SJSA1 (cell line): Measurements from ENCODE around the gene RACK1. TPM values are rescaled to one million over a fixed set of nuclear protein-coding genes. Genes with fewer than 3 reads are reported as not detected.

Source experiments
- DNase-seq, 2 experiments: peaks; one replicate each; pipeline ENCODE4 v3.0.0-alpha.2; 2015 to 2020; ENCODE audit warnings: low spot score in 2 of 2, low read depth in 1 of 2
- H3K27ac ChIP-seq: fragments of 250-450 bp; sonication (Bioruptor Pico); 2 replicates; pipeline ENCODE4 v1.5.1; 2020; ENCODE audit warnings: mild to moderate bottlenecking, moderate library complexity
- H3K27me3 ChIP-seq: fragments of 250-450 bp; sonication (Bioruptor Pico); replicated peaks from 2 replicates; pipeline ENCODE4 v1.5.1; 2020; ENCODE audit warnings: mild to moderate bottlenecking, moderate library complexity
- H3K36me3 ChIP-seq: fragments of 250-450 bp; sonication (Bioruptor Pico); 2 replicates; pipeline ENCODE4 v1.5.1; 2020; ENCODE audit warnings: mild to moderate bottlenecking
- H3K4me1 ChIP-seq: fragments of 250-450 bp; sonication (Bioruptor Pico); replicated peaks from 2 replicates; pipeline ENCODE4 v1.6.1; 2021; ENCODE audit warnings: mild to moderate bottlenecking
- H3K4me3 ChIP-seq: fragments of 250-450 bp; sonication (Bioruptor Pico); 2 replicates; pipeline ENCODE4 v1.5.1; 2020; ENCODE audit warnings: mild to moderate bottlenecking
- H3K9me3 ChIP-seq: fragments of 250-450 bp; sonication (Bioruptor Pico); replicated peaks from 2 replicates; pipeline ENCODE4 v1.5.1; 2020; ENCODE audit warnings: mild to moderate bottlenecking
- total RNA-seq: library from RNA; depleted of rRNA; stranded (reverse); fragments of >200 nt; shearing (Covaris generic); gene quantifications from 2 replicates; pipeline ENCODE4 v1.2.3, GENCODE V29; 2014

Gene RACK1
- total RNA-seq, 1 experiment from 2014 or later = 2,892 TPM

GRCh38 chr5:181245427-181246275 lies 1.9 kb upstream of the RACK1 start:
- Histone ChIP-seq H3K4me3 (peak overlapping the region; percentile 59), H3K36me3 (peaks cover 64% of the 10 kb centered on the region), H3K27ac (peak overlapping the region; percentile 92), H3K27me3 (no peaks in the 10 kb centered on the region), H3K9me3 (no peaks in the 10 kb centered on the region), H3K4me1 (peaks cover 55% of the 10 kb centered on the region)
- DNase-seq = peak in 1 of 2 experiments; percentile 19

GRCh38 chr5:181243018-181243563 lies 615 bp downstream of the RACK1 start:
- H3K4me3 ChIP-seq = peak overlapping the region; percentile 79
- no peak for DNase-seq
- peaks cover 64% of the 10 kb centered on the region for H3K36me3 ChIP-seq
- H3K27me3 ChIP-seq = no peaks in the 10 kb centered on the region
- peaks cover 43% of the 10 kb centered on the region for H3K4me1 ChIP-seq
- no peaks in the 10 kb centered on the region for H3K9me3 ChIP-seq
- H3K27ac ChIP-seq = peak overlapping the region; percentile 83

- Histone ChIP-seq H3K27ac (peak overlapping the region; percentile 83), H3K9me3 (no peaks in the 10 kb centered on the region), H3K27me3 (no peaks in the 10 kb centered on the region), H3K36me3 (peaks cover 67% of the 10 kb centered on the region), H3K4me1 (peaks cover 35% of the 10 kb centered on the region), H3K4me3 (peak overlapping the region; percentile 79)
- DNase-seq = peak in 1 of 2 experiments; percentile 33
Measured at GRCh38 chr5:181242031-181242451, 1.7 kb downstream of the RACK1 start.

DNA sequence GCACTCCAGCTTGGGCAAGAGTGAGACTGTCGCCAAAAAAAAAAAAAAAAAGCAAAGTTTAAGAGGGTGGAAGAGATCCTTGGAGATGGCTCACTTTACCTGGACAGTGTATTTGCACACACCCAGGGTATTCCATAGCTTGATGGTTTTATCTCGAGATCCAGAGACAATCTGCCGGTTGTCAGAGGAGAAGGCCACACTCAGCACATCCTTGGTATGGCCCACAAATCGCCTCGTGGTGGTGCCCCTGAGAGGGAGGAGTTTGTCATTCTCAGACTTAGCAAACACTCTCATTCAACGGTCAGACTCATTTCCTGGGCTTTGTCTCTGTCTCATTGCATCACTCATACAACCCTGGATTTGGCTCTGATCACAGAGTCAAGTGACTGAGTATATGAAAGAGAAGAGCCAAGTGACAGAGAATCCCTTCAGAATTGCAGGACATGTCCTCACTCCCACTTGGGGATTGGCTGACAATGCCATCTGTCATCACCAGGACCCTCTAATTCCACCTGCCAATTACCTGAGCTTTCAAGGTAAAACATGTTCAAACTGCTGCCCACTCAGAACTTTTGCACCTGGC lies 2.2 kb downstream of the RACK1 start:
- no peaks in the 10 kb centered on the region for H3K9me3 ChIP-seq
- H3K27me3 ChIP-seq = no peaks in the 10 kb centered on the region
- peak overlapping the region; percentile 83 for H3K27ac ChIP-seq
- H3K36me3 ChIP-seq = peaks cover 72% of the 10 kb centered on the region
- H3K4me1 ChIP-seq = peaks cover 34% of the 10 kb centered on the region
- H3K4me3 ChIP-seq = peak overlapping the region; percentile 79; the same call in 1 of the 2 replicates
- DNase-seq = peak; percentile 80 to 82

GRCh38 chr5:181239062-181239663 lies 4.5 kb downstream of the RACK1 start:
- Histone ChIP-seq H3K36me3 (peaks cover 94% of the 10 kb centered on the region), H3K27ac (no peak overlapping the region), H3K27me3 (no peaks in the 10 kb centered on the region; the same call in 1 of the 2 replicates), H3K9me3 (no peaks in the 10 kb centered on the region), H3K4me1 (peaks cover 16% of the 10 kb centered on the region), H3K4me3 (no peak overlapping the region)
- no peak for DNase-seq

GRCh38 chr5:181237729-181238385 lies 5.8 kb downstream of the RACK1 start:
- H3K4me1 ChIP-seq = peaks cover 16% of the 10 kb centered on the region
- no peak overlapping the region for H3K4me3 ChIP-seq
- H3K9me3 ChIP-seq = no peaks in the 10 kb centered on the region
- H3K27me3 ChIP-seq = no peaks in the 10 kb centered on the region; the same call in 1 of the 2 replicates
- no peak overlapping the region for H3K27ac ChIP-seq
- no peak for DNase-seq
- H3K36me3 ChIP-seq = peaks cover 98% of the 10 kb centered on the region

DNA sequence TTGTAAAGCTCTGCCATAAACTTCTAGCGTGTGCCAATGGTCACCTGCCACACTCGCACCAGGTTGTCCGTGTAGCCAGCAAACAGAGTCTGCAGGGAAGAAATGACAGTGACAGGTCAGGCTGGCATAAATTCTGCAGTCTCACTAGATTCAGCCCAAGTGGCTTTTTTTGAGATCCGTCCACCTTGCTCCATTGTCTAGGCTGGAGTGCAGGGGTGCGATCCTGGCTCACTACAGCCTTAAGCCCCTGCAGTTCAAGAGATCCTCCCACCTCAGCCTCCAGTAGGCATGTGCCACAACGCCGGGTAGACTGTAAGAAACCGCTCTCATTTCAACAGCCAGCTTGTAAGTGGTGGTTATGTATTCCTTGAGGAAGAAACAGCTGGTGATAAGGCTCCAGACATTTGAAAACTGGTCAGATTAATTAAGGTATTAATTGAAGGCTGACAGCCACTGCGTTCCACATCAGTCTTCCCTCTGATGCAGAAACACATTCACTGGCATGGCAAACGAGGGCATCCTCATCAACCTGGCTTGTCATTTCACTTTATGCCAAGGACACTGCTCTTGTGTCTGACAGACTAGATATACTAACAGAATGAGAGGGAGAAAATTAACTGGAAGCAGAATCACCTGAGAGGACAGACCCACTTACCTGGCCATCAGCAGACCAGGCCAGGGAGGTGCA lies 6.6 kb downstream of the RACK1 start:
- no peak overlapping the region for H3K4me3 ChIP-seq
- H3K9me3 ChIP-seq = no peaks in the 10 kb centered on the region
- no peak overlapping the region for H3K27ac ChIP-seq
- no peak for DNase-seq
- H3K36me3 ChIP-seq = peaks cover 98% of the 10 kb centered on the region
- H3K27me3 ChIP-seq = no peaks in the 10 kb centered on the region; the same call in 1 of the 2 replicates
- peaks cover 10% of the 10 kb centered on the region for H3K4me1 ChIP-seq

GRCh38 chr5:181236471-181236870 lies 7.2 kb downstream of the RACK1 start:
- Histone ChIP-seq H3K36me3 (peaks cover 98% of the 10 kb centered on the region), H3K9me3 (no peaks in the 10 kb centered on the region), H3K4me3 (no peak overlapping the region), H3K27ac (no peak overlapping the region), H3K4me1 (peaks cover 4% of the 10 kb centered on the region; the same call in 1 of the 2 replicates), H3K27me3 (no peaks in the 10 kb centered on the region; the same call in 1 of the 2 replicates)
- no peak for DNase-seq

DNA sequence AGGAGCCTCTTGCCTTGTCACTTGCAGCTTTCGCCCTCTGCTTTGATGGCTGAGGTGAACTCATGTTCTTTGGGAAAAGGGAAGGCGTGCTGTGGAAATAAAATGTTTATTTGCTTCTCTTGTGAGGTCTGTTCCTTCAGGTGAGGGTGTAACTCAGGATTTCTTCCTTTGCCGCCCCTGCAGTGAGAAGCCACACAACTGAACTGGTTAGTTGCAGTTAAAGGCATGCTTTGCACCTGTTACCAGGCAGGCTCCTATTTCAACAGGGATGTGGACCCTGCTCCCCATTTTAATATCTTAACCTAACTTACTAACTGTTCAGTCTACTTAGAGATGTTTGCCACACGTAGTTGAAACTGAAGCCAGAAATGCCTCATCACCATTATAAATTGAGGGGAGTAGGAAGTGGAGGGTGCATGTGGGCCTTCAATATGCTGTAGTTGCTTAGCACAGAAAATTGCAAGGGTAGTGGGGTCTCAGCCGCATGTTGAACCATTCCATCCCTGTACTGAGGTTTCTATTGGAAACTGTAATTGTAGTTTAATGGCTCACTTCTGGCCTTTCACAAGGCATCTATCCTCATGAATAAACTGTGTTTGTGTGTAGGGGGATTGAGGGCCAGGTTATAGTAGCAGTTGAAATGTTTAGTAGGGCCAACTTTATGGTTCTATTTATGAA lies 7.9 kb downstream of the RACK1 start:
- H3K27me3 ChIP-seq = no peaks in the 10 kb centered on the region; the same call in 1 of the 2 replicates
- H3K4me1 ChIP-seq = 0 out of 2 replicates have a peak, but pooled peaks cover 2% of the 10 kb centered on the region
- peaks cover 97% of the 10 kb centered on the region for H3K36me3 ChIP-seq
- DNase-seq = no peak
- no peak overlapping the region for H3K4me3 ChIP-seq
- H3K27ac ChIP-seq = no peak overlapping the region
- H3K9me3 ChIP-seq = no peaks in the 10 kb centered on the region

GRCh38 chr5:181235323-181235688 lies 8.4 kb downstream of the RACK1 start:
- Histone ChIP-seq H3K27ac (no peak overlapping the region), H3K4me1 (no peaks in the 10 kb centered on the region), H3K36me3 (peaks cover 95% of the 10 kb centered on the region), H3K4me3 (no peak overlapping the region), H3K27me3 (no peaks in the 10 kb centered on the region; the same call in 1 of the 2 replicates), H3K9me3 (no peaks in the 10 kb centered on the region)
- no peak for DNase-seq

- Histone ChIP-seq H3K36me3 (peaks cover 89% of the 10 kb centered on the region), H3K27me3 (no peaks in the 10 kb centered on the region; the same call in 1 of the 2 replicates), H3K27ac (no peak overlapping the region), H3K9me3 (no peaks in the 10 kb centered on the region), H3K4me3 (no peak overlapping the region), H3K4me1 (no peaks in the 10 kb centered on the region)
- DNase-seq = peak in 1 of 2 experiments; percentile 20
Measured at GRCh38 chr5:181234455-181235306, 9.0 kb downstream of the RACK1 start.
